Neuronal stem cell (in vitro differentiated cells): ENCODE data around the gene GOLT1A.

ENCODE experiments used
- DNase-seq: peaks from one replicate; pipeline ENCODE4 v3.0.0-alpha.2; 2013; ENCODE audit warnings: low spot score
- H2AFZ ChIP-seq: one replicate; pipeline ENCODE4 v1.6.1; 2013; ENCODE audit warnings: mild to moderate bottlenecking, low read length, inconsistent platforms
- H2AK5ac ChIP-seq: 2 replicates; pipeline ENCODE4 v1.6.1; 2013; ENCODE audit warnings: low read depth, mild to moderate bottlenecking, inconsistent platforms, low read length, moderate library complexity, mixed read lengths
- H2BK120ac ChIP-seq: 2 replicates; pipeline ENCODE4 v1.6.1; 2013; ENCODE audit warnings: low read depth, mild to moderate bottlenecking, inconsistent platforms, low read length, moderate library complexity, mixed read lengths
- H2BK12ac ChIP-seq: one replicate; pipeline ENCODE4 v1.6.1; 2013; ENCODE audit warnings: low read length, inconsistent platforms
- H2BK15ac ChIP-seq: 2 replicates; pipeline ENCODE4 v1.6.1; 2013; ENCODE audit warnings: mild to moderate bottlenecking, low read length, inconsistent platforms, mixed read lengths
- H2BK5ac ChIP-seq: one replicate; pipeline ENCODE4 v1.6.1; 2013; ENCODE audit warnings: inconsistent platforms, mild to moderate bottlenecking, low read length, moderate library complexity
- H3K14ac ChIP-seq: one replicate; pipeline ENCODE4 v1.6.1; 2013; ENCODE audit warnings: low read length, inconsistent platforms
- H3K18ac ChIP-seq: 2 replicates; pipeline ENCODE4 v1.6.1; 2013; ENCODE audit warnings: low read length, inconsistent platforms
- H3K23ac ChIP-seq: 2 replicates; pipeline ENCODE4 v1.6.1; 2013; ENCODE audit warnings: low read depth, mild to moderate bottlenecking, mixed read lengths, low read length, inconsistent platforms; ENCODE audit not compliant: poor library complexity
- H3K27ac ChIP-seq: replicated peaks from 3 replicates; pipeline ENCODE4 v1.5.1; 2013; ENCODE audit warnings: low read length, inconsistent platforms
- H3K27me3 ChIP-seq, 3 experiments: 2 replicates each; pipeline ENCODE4 v1.6.1; 2013; ENCODE audit warnings: low read length in 3 of 3, mild to moderate bottlenecking in 2 of 3, inconsistent platforms in 1 of 3, low read depth in 1 of 3, mixed read lengths in 1 of 3, moderate library complexity in 1 of 3; ENCODE audit not compliant: control insufficient read depth in 3 of 3, insufficient read depth in 3 of 3
- H3K36me3 ChIP-seq, 2 donors: replicated peaks in 1 of 2; 2 replicates each; pipeline ENCODE4 v1.6.1; 2013; ENCODE audit warnings: low read length in 2 of 2; ENCODE audit not compliant: control insufficient read depth in 2 of 2, insufficient read depth in 2 of 2
- H3K4ac ChIP-seq: 2 replicates; pipeline ENCODE4 v1.6.1; 2013; ENCODE audit warnings: inconsistent platforms, mild to moderate bottlenecking, low read length, moderate library complexity
- H3K4me1 ChIP-seq, 2 donors: 1 replicate in 1 of 2; 2 replicates in 1 of 2; pipeline ENCODE4 v1.6.1; 2013; ENCODE audit warnings: low read length in 2 of 2, low read depth in 1 of 2; ENCODE audit not compliant: control insufficient read depth in 2 of 2, insufficient read depth in 1 of 2
- H3K4me2 ChIP-seq: one replicate; pipeline ENCODE4 v1.6.1; 2013; ENCODE audit warnings: mild to moderate bottlenecking, low read length, inconsistent platforms; ENCODE audit not compliant: insufficient read depth, poor library complexity, severe bottlenecking
- H3K4me3 ChIP-seq, 2 donors: 2 replicates each; pipeline ENCODE4 v1.5.1; 2013; ENCODE audit warnings: low read length in 2 of 2, mild to moderate bottlenecking in 2 of 2, inconsistent platforms in 1 of 2, moderate library complexity in 1 of 2
- H3K79me1 ChIP-seq: one replicate; pipeline ENCODE4 v1.6.1; 2013; ENCODE audit warnings: low read depth, mild to moderate bottlenecking, inconsistent platforms, low read length, moderate library complexity
- H3K9ac ChIP-seq: one replicate; pipeline ENCODE4 v1.6.1; 2013; ENCODE audit warnings: mild to moderate bottlenecking, low read depth, low read length, inconsistent platforms; ENCODE audit not compliant: poor library complexity
- H3K9me3 ChIP-seq, 2 donors: replicated peaks in 1 of 2; 2 replicates each; pipeline versions ENCODE3 to v1.6.1; 2013; ENCODE audit warnings: low read length in 2 of 2, mild to moderate bottlenecking in 2 of 2, inconsistent platforms in 1 of 2, low read depth in 1 of 2, mixed read lengths in 1 of 2, moderate library complexity in 1 of 2; ENCODE audit not compliant: control insufficient read depth in 2 of 2, insufficient read depth in 1 of 2
- H4K8ac ChIP-seq: one replicate; pipeline ENCODE4 v1.6.1; 2013; ENCODE audit warnings: low read depth, mild to moderate bottlenecking, inconsistent platforms, low read length, moderate library complexity
- H4K91ac ChIP-seq: one replicate; pipeline ENCODE4 v1.6.1; 2013; ENCODE audit warnings: low read length, low read depth, mild to moderate bottlenecking, inconsistent platforms; ENCODE audit not compliant: poor library complexity
- whole genome bisulfite sequencing, 2 donors: extraction: QIAGEN DNeasy Blood & Tissue Kit; methylation state at CpG; one replicate each; pipeline ENCODE4 v1.1.7; 2013; ENCODE audit warnings: missing lambda C conversion rate in 2 of 2, mixed read lengths in 1 of 2; ENCODE audit not compliant: insufficient read length in 2 of 2, insufficient replicate concordance in 1 of 2; ENCODE audit errors: extremely low coverage in 2 of 2; 5-methylcytosine and 5-hydroxymethylcytosine counted together

The GOLT1A gene

GRCh38 chr1:204196068-204196795 lies 17.6 kb downstream of the GOLT1A start, which contains the start of gene KISS1:
Gene KISS1, minus strand, starts transcription at chr1:204196491. Its CDS starts 3,615 bp downstream, at chr1:204192876.
- Histone ChIP-seq H3K36me3 (no peaks in the 10 kb centered on the region), H3K9ac (peak within 1 kb of the TSS; percentile 68), H4K8ac (peak within 1 kb of the TSS; percentile 89), H3K18ac (peak within 1 kb of the TSS; percentile 41), H3K27me3 (peaks cover 0 to 70% (median 4%) of the 10 kb centered on the region in 3 experiments), H3K4me1 (peaks cover 4 to 5% of the 10 kb centered on the region in 2 donors), H3K27ac (no peak within 1 kb of the TSS), H2BK120ac (no peak within 1 kb of the TSS), H3K23ac (peak within 1 kb of the TSS; percentile 87), H3K4ac (no peak within 1 kb of the TSS), H3K79me1 (peaks cover 2% of the 10 kb centered on the region), H3K4me3 (peak within 1 kb of the TSS in 1 of 2 donors; percentile 73), H2AK5ac (no peak within 1 kb of the TSS), H2AFZ (no peak within 1 kb of the TSS), H4K91ac (no peak within 1 kb of the TSS), H2BK12ac (no peak within 1 kb of the TSS), H2BK5ac (no peak within 1 kb of the TSS), H2BK15ac (no peak within 1 kb of the TSS), H3K14ac (no peak within 1 kb of the TSS), H3K4me2 (no peak within 1 kb of the TSS), H3K9me3 (peaks cover 0 to 4% of the 10 kb centered on the region in 2 donors)
- no CpG with 5 or more reads among the region's 18 CpGs for WGBS, 2 donors
- no peak for DNase-seq

- H3K27me3 ChIP-seq: peaks cover 0 to 74% (median 12%) of the 10 kb centered on the region in 3 experiments
- H3K27ac ChIP-seq: no peak overlapping the region
- H3K4me3 ChIP-seq: peak overlapping the region in 1 of 2 donors; percentile 73
- no peaks in the 10 kb centered on the region for H3K36me3 ChIP-seq
- H3K4ac ChIP-seq: no peak overlapping the region
- H2BK5ac ChIP-seq: no peak overlapping the region
- H2AK5ac ChIP-seq: no peak overlapping the region
- no CpG with 5 or more reads among the region's 7 CpGs for WGBS, 2 donors
- no peak overlapping the region for H3K9ac ChIP-seq
- H2BK120ac ChIP-seq: no peak overlapping the region
- H3K23ac ChIP-seq: peak overlapping the region; percentile 87
- H2BK15ac ChIP-seq: no peak overlapping the region
- H2AFZ ChIP-seq: peak overlapping the region; percentile 49
- H3K79me1 ChIP-seq: peaks cover 2% of the 10 kb centered on the region
- no peak overlapping the region for H3K18ac ChIP-seq
- peaks cover 4 to 7% of the 10 kb centered on the region in 2 donors for H3K4me1 ChIP-seq
- no peak for DNase-seq
- peak overlapping the region; percentile 0 for H3K14ac ChIP-seq
- no peak overlapping the region for H3K4me2 ChIP-seq
- no peak overlapping the region for H4K91ac ChIP-seq
- H4K8ac ChIP-seq: no peak overlapping the region
- H3K9me3 ChIP-seq: peaks cover 0 to 4% of the 10 kb centered on the region in 2 donors
- peak overlapping the region; percentile 85 for H2BK12ac ChIP-seq
Observed at GRCh38 chr1:204194771-204195170, 19.0 kb downstream of the GOLT1A start.

- no peak overlapping the region for H3K18ac ChIP-seq
- WGBS, 2 donors: no CpG with 5 or more reads among the region's 2 CpGs
- H2BK5ac ChIP-seq: no peak overlapping the region
- H3K4me1 ChIP-seq: peaks cover 4 to 7% of the 10 kb centered on the region in 2 donors
- H3K23ac ChIP-seq: no peak overlapping the region
- H2BK120ac ChIP-seq: no peak overlapping the region
- no peak overlapping the region for H3K4me2 ChIP-seq
- no peak overlapping the region for H3K4ac ChIP-seq
- H4K8ac ChIP-seq: no peak overlapping the region
- peaks cover 0 to 75% (median 18%) of the 10 kb centered on the region in 3 experiments for H3K27me3 ChIP-seq
- H2AK5ac ChIP-seq: no peak overlapping the region
- no peak for DNase-seq
- H2AFZ ChIP-seq: no peak overlapping the region
- no peak overlapping the region for H2BK12ac ChIP-seq
- H2BK15ac ChIP-seq: no peak overlapping the region
- no peak overlapping the region for H3K9ac ChIP-seq
- H3K79me1 ChIP-seq: peaks cover 2% of the 10 kb centered on the region
- no peaks in the 10 kb centered on the region for H3K36me3 ChIP-seq
- H3K9me3 ChIP-seq: peaks cover 0 to 4% of the 10 kb centered on the region in 2 donors
- no peak overlapping the region for H3K14ac ChIP-seq
- no peak overlapping the region for H3K27ac ChIP-seq
- H3K4me3 ChIP-seq: no peak overlapping the region
- H4K91ac ChIP-seq: no peak overlapping the region
Observed at GRCh38 chr1:204194080-204194479, 19.7 kb downstream of the GOLT1A start.

DNA sequence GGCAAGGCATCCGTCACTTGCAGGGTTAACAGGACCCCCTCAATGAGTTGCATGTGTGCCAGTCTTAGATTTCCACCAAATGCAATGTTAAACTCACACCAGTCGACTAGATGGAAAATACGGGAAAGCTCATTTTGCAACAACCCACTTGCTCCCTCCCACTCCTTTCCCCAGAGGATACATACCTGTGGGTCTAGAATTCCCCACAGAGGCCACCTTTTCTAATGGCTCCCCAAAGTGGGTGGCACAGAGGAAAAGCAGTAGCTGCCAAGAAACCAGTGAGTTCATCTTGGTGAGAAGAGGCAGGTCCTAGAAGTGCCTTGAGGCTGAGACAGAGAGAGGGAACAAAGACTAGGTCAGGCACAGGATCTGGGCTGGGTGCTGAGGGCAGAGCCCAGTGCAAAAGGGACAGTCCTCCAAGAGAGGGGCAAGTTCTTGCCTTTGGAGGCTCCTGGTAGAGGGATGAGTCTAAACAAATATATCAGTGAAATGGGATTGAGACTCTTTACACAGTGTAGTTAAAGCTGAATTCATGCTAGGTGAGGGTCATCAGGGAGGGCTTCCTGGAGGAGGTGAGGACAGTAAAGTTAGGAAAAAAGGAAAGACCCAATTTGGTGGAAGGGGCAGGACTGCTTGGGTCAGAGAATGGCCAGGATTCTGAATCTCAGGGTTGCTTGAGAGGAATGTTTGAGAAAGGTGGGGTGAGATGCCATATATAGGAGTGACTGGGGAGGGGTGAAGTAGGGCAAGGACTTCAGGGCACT lies 21.0 kb downstream of the GOLT1A start:
- Histone ChIP-seq H3K4me1 (peaks cover 4 to 7% of the 10 kb centered on the region in 2 donors), H3K14ac (no peak overlapping the region), H3K27me3 (peaks cover 0 to 76% (median 21%) of the 10 kb centered on the region in 3 experiments)

More for the DNA sequence above, 21.0 kb downstream of the GOLT1A start:
- H2BK120ac ChIP-seq: no peak overlapping the region
- no CpG with 5 or more reads among the region's 3 CpGs for WGBS, 2 donors
- H4K91ac ChIP-seq: no peak overlapping the region
- H3K9me3 ChIP-seq: peaks cover 0 to 4% of the 10 kb centered on the region in 2 donors
- no peak overlapping the region for H3K4ac ChIP-seq
- H3K9ac ChIP-seq: no peak overlapping the region
- H3K4me3 ChIP-seq: no peak overlapping the region
- no peak overlapping the region for H2AK5ac ChIP-seq
- no peak overlapping the region for H3K4me2 ChIP-seq
- H4K8ac ChIP-seq: no peak overlapping the region
- H2BK15ac ChIP-seq: no peak overlapping the region
- DNase-seq: no peak
- no peaks in the 10 kb centered on the region for H3K36me3 ChIP-seq
- H2BK12ac ChIP-seq: no peak overlapping the region
- no peak overlapping the region for H3K23ac ChIP-seq
- H2BK5ac ChIP-seq: no peak overlapping the region
- no peak overlapping the region for H2AFZ ChIP-seq
- peaks cover 2% of the 10 kb centered on the region for H3K79me1 ChIP-seq
- H3K18ac ChIP-seq: no peak overlapping the region
- H3K27ac ChIP-seq: no peak overlapping the region
